Amniotic epithelial cell (primary cell): Measurements from ENCODE around the gene IL4.

Experiments
- DNase-seq: peaks from one replicate; pipeline ENCODE4 v3.0.0-alpha.2; 2010; ENCODE audit warnings: low read depth

IL4 gene

GRCh38 chr5:132695956-132696355 is 22.2 kb downstream of the IL4 start:
- no peak for DNase-seq

DNA sequence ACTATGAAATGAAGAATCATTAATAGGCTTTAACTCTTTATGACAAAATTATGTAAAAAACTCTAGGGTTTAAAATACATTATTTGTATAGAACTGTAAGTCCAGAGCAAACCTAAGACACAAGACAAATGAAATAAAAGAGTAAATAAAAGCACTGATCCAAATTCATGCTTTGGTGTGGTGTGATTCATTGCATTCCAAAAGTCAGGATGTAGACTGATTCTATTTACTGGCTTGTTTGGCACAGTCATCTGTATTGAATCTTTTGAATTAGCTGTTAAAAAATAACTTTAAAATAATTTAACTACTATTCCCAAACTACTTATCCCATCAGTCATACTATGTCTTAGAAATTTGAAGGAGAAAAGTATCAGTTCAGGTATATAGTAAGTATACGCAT is 31.1 kb downstream of the IL4 start:
- peak; percentile 30 for DNase-seq

- DNase-seq, result no peak
These were observed 34.9 kb downstream of the IL4 start for GRCh38 chr5:132708645-132709044.

GRCh38 chr5:132714456-132715307 is 40.9 kb downstream of the IL4 start:
- peak; percentile 21 for DNase-seq

GRCh38 chr5:132718544-132719312 is 44.9 kb downstream of the IL4 start:
- no peak for DNase-seq

DNA sequence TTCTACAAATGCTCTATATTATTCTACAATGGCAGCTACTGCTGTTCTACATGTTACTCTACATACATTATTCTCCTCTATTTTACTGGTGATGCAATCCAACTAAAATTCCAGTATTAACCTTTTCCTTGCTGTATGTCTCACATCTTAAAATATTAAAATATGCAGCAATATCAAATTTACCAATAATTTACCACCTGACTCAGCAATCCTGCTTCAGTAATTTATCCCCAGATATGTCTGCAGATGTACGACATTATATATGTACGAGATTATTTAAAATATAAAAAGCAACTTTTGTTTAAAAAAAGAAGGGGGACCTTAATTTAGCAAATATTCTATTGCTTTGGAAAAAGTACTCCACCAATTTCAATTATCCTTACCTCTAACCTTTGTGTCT is 52.0 kb downstream of the IL4 start:
- no peak for DNase-seq

DNA sequence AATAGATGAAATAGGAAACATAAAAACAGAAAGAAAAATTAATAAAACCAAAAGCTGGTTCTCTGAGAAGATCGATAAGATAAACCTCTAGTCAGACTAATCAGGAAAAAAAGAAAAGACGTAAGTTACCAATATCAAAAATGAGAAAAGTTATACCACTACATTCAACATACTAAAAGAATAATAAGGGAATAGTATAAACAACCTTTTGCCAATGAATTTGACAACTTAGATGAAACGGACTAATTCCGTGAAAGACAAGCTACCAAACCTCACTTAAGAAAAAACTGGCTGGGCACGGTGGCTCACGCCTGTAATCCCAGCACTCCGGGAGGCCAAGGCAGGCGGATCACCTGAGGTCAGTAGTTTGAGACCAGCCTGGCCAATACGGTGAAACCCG is 56.1 kb downstream of the IL4 start:
- no peak for DNase-seq
